ENCODE measurements around the gene C9orf50.

C9orf50 gene

DNA sequence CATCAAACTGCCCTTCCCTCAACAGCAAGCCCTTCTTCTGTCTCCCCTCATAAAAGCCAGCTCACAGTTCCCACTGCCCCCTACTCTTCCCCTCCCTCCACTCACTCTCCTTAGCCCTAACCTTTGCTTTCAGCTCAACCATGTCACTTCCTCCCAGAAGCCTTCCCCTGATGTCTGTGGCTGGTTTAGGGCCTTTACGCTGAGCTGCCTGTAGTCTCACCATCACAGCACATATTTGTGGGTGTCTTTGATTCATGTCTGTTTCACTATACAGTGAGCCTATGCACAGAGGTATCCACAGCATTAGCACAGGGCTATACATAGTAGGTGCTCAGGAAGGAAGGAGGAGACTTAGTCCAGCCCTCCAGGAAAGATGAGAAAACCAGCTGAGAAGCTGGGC lies 34.7 kb downstream of the C9orf50 start:
- no peak for TF ChIP-seq GATA3 (IDR thresholded peaks at IDR 0.05; ENCODE audit: low read depth, low read length)
- no peak for TF ChIP-seq GATA2 (IDR thresholded peaks at IDR 0.05; ENCODE audit: low read depth, low read length)

DNA sequence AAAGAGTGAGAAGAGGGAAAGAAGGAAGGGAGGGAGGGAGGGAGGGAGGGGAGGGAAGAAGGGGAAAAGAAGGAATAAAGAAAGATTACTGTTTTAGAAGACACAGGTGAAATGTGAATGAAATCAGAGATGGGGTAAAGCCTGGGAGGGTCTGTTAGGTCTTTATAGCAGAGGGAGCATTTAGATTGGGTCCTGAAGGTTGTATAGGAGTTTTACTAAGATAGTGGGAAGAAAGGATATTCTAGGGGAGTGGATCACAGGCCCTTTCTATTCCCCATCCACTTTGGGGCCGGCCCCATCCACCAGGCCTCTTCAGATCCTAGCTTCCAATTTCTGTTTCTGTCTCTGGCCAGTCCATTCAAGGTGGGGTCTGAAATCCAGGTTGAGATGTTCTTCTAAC lies 35.5 kb downstream of the C9orf50 start:
- TF ChIP-seq GATA2 (IDR thresholded peaks at IDR 0.05; ENCODE audit: low read depth, low read length) (no peak), GATA3 (IDR thresholded peaks at IDR 0.05; ENCODE audit: low read depth, low read length) (no peak)

DNA sequence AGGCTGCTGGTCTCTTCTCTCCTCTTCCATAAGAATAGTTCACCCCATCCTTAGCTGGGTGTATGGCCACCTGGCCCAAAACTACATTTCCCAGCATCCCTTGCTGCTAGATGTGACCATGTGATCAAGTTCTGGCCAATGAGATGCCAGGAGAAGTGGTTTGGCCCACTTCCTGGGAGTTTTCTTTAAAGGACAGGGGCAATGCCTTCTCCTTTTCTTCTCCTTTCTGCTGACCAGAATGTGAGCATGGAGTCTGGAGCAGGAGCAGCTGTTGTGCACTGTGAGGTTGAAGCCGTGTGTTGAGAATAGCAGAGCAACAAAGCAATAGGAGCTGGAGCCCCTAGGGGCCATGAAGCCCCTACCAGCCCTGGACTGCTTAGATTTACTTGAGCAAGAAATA lies 36.8 kb downstream of the C9orf50 start:
- TF ChIP-seq GATA2 (IDR thresholded peaks at IDR 0.05; ENCODE audit: low read depth, low read length), result no peak
- no peak for TF ChIP-seq GATA3 (IDR thresholded peaks at IDR 0.05; ENCODE audit: low read depth, low read length)

DNA sequence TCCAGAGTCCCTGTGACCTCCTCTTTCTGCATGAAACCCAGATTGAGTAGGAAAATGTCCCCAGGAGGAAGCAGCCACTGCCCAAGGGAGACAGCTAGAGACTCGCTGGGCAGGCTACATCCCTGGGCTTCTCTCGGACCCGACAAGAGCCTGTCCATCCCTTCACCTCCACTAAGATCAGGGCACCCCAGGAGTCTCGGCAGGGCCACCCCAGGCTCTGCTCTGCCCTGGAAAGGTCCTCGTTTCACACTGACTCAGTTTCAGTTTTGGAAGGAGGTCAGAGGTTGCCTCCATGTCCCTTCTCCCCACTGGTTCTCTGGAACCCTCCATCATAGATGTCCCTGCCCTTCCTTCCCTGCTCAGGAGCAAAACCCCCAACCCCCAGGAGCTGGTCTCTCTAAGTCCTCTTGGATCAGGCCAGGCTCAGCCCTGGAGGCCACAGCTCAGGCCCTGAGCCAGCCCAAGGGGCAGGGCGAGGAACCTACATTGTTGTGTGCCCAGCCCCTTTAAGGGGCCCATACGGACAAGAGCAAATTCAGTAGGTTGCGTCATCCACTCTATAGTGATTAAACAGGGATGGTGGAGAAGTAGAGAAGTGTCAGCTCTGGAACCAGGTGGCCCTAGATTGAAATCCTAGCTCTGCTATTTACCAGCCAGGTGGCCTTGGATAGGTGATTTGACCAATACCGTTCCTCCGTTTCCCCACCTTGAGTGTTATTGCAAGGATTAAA lies 37.4 kb downstream of the C9orf50 start:
- TF ChIP-seq GATA3 (IDR thresholded peaks at IDR 0.05; ENCODE audit: low read depth, low read length), result no peak
- TF ChIP-seq GATA2 (IDR thresholded peaks at IDR 0.05; ENCODE audit: low read depth, low read length), result no peak

DNA sequence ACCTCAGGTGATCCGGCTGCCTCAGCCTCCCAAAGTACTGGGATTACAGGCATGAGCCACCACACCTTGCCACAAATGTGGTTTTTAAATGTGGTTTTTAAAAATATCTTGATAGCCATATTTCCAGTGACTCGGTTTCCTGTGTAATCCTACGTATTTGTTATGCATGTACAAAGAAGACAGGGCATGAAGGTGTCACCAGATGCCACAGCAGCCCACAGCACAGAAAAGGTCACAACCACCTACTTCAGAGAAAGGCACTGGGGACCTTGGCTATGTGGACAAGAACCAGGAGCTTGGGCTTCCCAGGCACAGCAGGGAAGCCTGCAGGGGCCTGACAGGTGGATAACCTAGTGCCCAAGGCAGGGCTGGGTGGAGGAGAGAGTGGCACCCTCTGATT lies 38.0 kb downstream of the C9orf50 start:
- no peak for TF ChIP-seq GATA3 (IDR thresholded peaks at IDR 0.05; ENCODE audit: low read depth, low read length)
- no peak for TF ChIP-seq GATA2 (IDR thresholded peaks at IDR 0.05; ENCODE audit: low read depth, low read length)

DNA sequence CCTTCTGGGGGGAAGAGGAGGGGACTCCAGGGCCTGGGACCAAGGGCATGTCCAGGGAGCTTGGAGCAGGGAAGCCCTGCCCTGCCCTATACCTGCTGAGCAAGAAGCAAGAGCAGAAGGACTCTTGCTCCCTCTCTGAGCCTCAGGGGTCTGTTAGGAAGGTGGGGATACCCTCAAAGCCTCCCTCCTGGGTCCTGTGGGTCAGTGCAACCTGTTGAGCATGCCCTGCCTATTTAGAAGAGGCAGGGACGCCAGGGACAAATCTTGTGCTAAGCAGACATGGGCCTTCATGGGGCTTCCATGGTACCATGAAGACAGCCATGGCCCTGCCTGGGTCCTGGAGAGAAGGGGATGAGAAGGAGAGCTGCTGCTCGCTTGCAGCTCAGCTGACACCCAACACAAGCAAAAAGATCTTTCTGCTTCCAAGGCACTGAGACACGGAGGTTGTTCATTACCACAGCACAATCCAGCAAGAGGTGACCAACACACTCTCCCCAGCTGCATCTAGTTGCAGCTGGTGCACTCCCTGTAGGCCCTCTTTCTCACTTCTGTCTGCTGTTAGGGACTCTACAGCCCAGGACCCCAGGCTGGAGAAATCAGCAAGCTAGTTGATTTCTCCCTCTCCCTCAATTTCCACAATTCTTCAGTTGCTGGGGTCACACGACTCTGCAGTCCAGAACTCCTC lies 39.3 kb downstream of the C9orf50 start:
- TF ChIP-seq GATA3 (IDR thresholded peaks at IDR 0.05; ENCODE audit: low read depth, low read length) (no peak), GATA2 (IDR thresholded peaks at IDR 0.05; ENCODE audit: low read depth, low read length) (no peak)

DNA sequence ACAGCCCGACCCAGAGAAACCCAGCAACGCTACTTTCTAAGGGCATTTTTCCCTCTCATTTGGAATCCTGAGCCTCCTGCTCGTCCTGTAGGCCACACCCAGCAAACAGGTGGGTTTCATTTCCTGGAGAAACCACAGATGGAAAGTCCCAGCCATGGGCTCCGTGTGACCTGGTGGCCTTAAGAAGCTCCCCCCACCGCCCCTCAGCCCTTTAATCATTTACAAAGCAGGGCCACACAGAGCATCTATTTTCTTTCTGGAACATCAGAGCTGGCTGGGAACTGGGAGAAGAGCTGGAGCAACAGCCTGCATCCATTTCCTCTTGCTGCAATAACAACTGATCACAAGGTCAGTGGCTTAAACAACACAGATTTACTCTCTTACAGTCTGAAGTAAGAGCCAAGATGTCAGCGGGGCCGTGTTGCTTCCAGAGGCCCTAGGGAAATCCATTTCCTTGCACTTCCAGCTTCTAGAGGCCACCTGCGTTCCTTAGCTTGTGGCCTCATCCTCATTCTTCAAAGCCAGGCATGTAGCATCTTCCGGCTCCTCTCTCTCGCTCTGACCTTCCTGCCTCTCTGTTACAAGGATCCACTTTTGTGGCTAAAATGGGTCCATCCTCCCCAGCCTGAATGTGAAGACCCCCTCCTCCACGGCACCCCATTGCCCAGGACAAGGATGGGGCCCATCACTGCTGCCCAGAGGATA lies 40.5 kb downstream of the C9orf50 start:
- TF ChIP-seq GATA3 (IDR thresholded peaks at IDR 0.05; ENCODE audit: low read depth, low read length), result no peak

DNA sequence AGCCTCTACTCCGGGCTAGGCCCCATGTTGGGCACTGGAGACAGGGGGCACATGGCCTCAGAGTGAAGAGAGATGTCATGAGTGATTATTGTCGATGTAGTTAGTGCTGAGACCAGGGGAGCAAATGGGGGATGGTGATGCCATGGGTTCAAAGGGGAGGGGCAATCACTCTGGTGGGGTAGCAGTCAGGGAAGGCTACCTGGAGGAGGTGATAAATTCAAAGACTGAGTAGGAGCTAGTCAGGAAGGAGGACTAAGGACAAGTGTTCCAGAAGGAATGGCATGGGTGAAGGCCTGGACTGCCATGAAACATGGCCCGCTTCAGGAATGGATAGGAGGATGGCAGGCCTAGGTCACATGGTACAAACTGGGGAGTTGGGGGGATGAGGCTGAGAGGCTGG lies 41.6 kb downstream of the C9orf50 start:
- TF ChIP-seq GATA2 (IDR thresholded peaks at IDR 0.05; ENCODE audit: low read depth, low read length) (no peak), GATA3 (IDR thresholded peaks at IDR 0.05; ENCODE audit: low read depth, low read length) (no peak)

DNA sequence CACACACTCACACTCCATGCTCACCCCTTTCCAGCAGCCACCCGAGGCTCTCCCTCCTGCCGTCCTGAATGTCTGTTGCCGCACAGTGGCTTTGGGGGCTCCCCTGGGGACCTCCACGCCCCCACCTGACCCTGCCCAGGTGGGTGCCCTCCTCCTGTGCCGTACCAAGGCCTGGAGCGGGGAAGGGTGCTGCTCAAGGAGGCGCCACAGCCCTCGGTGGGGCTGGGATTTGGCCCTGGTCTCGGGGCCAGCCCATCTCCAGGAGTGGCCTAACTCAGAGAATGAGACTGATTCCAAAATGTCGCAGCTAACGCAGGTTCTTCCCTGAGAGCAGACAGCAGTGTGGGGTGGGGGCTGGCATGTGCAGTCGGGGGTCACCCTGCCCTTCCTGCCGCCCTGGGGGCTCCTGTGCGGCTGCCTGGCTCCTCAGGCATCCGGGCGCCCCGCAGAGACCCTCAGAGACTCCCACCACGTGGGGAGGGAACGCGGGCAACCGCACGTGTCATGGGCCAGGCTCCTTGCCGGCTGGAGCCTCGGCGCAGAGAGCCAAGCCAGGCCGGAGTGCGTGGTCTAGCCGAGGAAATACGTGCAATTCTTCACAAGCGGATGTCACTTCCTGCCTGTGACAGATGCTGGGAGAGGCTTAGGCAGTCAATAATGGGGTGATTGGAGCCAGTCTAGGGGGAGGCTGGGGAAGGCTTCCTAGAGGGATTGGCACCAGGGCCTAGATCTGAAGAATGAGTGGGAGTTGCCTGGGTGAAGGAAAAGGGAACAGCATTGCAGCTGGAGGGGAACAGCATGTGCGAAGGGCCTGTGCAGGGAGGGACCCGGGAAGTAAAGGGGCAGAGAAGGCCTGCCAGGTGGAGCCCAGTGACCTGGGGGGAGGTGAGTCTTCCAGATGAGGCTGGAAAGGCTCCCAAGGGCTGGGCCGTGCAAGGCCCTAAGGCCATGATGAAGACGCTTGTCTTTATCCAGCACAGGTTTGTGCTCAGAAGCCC lies 44.1 kb downstream of the C9orf50 start:
- TF ChIP-seq GATA3 (IDR thresholded peaks at IDR 0.05; ENCODE audit: low read depth, low read length) (no peak), GATA2 (IDR thresholded peaks at IDR 0.05; ENCODE audit: low read depth, low read length) (no peak)

DNA sequence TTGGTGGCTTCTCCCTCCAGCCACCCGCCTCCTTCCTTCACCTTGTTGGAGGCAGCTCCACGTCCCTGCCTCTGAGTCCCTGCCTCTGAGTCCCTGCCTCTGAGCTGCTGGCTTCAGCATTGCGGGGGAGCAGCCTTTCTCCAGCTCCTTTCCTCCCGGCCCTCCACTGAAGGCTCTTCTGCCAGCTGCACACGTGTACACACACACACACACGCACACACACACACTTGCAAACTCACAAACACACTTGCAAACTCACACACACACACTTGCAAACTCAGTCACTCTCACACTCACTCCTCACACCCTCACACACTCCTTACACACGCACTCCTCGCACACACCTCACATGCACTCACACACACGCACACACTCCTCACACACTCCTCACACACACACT lies 45.1 kb downstream of the C9orf50 start:
- no peak for TF ChIP-seq GATA3 (IDR thresholded peaks at IDR 0.05; ENCODE audit: low read depth, low read length)
- TF ChIP-seq GATA2 (IDR thresholded peaks at IDR 0.05; ENCODE audit: low read depth, low read length), result no peak

DNA sequence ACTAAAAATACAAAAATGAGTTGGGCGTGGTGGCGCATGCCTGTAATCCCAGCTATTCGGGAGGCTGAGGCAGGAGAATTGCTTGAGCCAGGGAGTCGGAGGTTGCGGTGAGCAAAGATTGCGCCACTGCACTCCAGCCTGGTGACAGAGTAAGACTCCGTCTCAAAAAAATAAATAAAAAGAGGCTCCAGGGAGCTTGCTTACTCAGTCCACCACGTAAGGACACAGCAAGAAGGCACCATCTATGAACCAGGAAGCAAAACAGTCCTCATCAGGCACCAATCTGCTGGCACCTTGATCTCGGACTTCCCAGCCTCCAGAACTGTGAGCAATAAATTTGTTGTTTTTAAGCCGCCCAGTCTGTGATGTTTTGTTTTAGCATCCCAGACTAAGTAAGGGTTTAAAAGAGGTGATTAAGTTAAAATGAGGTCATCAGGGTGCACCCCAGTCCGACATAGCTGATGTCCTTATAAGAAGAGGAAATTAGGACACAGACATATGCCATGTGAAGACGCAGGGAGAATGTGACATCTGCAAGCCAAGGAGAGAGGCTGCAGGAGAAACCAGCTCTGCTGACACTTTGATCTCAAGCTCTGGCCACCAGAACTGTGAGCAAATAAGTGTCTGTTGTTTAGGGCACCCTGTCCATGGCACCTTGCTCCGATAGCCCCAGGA lies 45.9 kb downstream of the C9orf50 start:
- TF ChIP-seq GATA3 (IDR thresholded peaks at IDR 0.05; ENCODE audit: low read depth, low read length), result no peak
- no peak for TF ChIP-seq GATA2 (IDR thresholded peaks at IDR 0.05; ENCODE audit: low read depth, low read length)

DNA sequence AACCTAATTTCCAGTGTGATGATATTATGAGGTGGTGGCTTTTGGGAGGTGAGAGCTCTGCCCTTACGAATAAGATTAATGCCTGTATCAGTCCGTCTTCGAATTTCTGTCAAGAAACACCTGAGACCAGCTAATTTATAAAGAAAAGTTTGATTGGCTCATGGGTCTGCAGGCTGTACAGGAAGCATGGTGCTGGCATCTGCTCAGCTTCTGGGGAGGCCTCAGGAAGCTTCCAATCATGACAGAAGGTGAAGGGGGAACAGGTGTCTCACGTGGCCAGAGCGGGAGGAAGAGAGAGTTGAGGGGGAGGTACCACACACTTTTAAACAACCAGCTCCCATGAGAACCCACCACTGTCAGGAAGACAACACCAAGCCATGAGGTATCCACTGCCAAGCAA lies 46.9 kb downstream of the C9orf50 start:
- no peak for TF ChIP-seq GATA2 (IDR thresholded peaks at IDR 0.05; ENCODE audit: low read depth, low read length)
- no peak for TF ChIP-seq GATA3 (IDR thresholded peaks at IDR 0.05; ENCODE audit: low read depth, low read length)

DNA sequence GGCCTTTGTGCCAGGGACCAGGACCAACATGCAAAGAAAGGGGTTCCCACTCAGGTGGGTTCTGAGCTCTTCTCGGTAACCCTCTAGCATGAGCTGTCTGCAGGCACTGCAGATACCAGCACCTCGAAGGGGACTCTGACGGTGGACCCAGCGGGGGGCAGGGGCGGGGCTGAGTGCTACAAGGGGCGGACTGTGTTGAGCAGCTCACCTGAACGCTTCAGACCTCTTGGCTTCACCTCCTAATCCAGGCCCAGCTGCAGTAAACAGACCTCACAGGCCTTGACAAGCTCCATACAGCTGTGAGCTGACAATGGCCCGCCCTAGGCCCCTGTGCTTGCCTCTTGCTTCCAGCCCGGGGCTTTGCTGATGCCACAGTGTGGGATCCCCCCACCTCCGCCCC lies 48.4 kb downstream of the C9orf50 start:
- TF ChIP-seq GATA2 (IDR thresholded peaks at IDR 0.05; ENCODE audit: low read depth, low read length) (no peak), GATA3 (IDR thresholded peaks at IDR 0.05; ENCODE audit: low read depth, low read length) (no peak)
